SK-N-MC (cell line): ENCODE data around the gene CDH23.

Source experiments
- EZH2 ChIP-seq: fragments of 200-600 bp; sonication (generic); IDR thresholded peaks from one replicate; pipeline ENCODE4 v1.6.1; 2017; ENCODE audit warnings: antibody characterized with exemption
- POLR2AphosphoS5 ChIP-seq: IDR thresholded peaks from 2 replicates; pipeline ENCODE4 v1.6.1; 2012; ENCODE audit warnings: mild to moderate bottlenecking, low read depth, low read length, borderline replicate concordance

GRCh38 chr10:71595649-71596048, 198.9 kb downstream of the CDH23 start:
- no peak for TF ChIP-seq EZH2
- no peak for TF ChIP-seq POLR2AphosphoS5
